GM21737 (cell line): ENCODE measurements around the gene ARL4A.

Experiments
- ATAC-seq: cut with Tn5 transposase; IDR thresholded peaks from one replicate; pipeline ENCODE4 v1.9.1; 2021; ENCODE audit warnings: mild to moderate bottlenecking, moderate library complexity; ENCODE audit not compliant: unreplicated experiment

The ARL4A gene

DNA sequence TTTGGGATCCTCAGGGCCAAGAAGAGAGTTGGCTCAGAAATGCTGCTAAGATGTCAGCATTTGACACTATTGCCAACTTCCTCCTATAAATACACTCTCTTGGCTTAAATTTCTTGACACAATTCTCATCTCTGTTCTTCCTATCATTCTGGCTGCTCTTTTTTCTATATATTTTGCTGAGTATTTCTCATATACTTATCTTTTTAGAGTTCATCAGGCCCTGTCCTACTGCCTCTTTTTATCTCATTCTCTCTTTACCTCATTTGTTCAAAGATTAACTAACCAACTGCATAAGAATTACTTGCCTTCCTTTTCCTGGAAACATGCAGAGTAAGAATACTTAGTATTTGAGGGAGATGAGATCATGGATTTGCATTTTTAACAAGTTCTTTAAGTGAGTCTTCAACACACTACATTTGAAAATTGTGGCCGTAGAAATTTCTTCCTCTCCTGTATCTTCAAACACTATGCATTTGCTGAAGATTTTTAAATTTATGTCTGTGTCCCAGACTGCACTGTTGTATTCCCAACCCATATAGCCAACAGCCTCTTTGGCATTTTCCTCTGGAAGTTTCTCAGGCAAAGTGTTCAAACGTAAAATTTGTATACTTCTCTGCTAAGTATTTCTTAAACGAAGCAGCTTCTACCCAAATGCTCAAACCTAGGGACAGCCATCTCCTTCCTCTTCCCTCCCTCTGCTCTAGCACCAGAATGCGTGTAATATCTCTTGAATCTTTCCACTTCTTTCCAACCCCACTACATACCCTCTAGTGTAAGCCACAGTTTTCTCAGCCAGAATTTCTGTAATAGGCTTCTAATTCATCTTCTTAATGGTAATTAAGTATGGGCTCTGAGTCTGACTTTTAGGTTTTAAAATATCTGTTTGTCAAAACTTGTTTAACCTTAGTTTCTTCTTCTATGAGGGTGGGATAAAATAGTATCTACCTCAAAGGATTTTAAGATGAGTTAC is 35.5 kb downstream of the ARL4A start:
- no peak for ATAC-seq

DNA sequence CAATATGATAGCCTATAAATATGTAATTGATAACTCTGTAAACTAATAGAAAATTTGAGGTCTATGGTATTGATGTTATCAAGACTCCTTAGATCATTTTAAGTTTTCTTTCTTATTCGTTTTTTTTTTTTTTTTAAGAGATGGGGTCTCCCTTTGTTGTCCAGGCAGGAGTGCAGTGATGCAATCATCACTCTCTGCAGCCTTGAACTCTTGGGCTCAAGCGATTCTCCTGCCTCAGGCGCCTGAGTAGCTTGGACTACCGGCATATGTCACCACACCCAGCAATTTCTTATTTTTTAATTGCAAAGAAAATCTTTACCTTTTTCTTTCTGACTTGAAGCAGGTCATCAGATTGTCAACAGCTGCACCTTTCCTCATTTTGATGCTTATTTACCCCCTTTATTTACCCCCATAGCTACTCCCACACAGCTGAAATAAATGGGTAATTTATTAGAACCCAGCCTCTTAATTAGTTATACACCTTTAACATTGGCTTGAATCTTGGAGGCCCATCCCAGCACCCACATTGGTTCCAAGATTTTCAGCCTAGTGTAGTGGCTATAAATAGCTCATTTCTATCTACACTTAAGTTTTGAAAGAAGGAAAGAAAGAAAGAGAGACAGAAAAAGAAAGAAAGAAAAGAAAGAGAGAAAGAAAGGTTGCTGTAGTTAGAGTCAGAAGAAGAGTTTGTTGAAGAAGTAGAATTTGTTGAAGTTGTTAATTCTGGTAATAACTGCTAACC is 38.3 kb downstream of the ARL4A start:
- ATAC-seq: no peak

DNA sequence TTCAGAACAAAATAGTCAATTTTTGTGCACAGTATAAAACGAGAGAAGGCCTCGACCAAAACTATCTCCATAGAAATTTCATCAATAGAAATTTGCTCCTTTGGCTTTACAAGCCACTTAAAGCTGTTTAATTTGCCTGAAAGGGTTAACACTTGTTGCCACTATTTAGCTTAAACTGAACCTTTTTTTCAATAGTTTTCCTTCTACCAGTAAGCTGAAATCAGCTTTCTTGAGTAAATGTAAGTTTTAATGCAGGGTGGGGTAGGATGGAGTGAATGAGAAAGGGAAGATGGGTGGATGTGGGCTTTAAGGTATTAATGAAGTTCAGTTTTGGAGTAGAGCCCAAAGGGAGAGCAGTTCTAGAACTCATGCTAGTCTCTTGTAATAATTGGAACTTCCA is 39.5 kb downstream of the ARL4A start:
- no peak for ATAC-seq

DNA sequence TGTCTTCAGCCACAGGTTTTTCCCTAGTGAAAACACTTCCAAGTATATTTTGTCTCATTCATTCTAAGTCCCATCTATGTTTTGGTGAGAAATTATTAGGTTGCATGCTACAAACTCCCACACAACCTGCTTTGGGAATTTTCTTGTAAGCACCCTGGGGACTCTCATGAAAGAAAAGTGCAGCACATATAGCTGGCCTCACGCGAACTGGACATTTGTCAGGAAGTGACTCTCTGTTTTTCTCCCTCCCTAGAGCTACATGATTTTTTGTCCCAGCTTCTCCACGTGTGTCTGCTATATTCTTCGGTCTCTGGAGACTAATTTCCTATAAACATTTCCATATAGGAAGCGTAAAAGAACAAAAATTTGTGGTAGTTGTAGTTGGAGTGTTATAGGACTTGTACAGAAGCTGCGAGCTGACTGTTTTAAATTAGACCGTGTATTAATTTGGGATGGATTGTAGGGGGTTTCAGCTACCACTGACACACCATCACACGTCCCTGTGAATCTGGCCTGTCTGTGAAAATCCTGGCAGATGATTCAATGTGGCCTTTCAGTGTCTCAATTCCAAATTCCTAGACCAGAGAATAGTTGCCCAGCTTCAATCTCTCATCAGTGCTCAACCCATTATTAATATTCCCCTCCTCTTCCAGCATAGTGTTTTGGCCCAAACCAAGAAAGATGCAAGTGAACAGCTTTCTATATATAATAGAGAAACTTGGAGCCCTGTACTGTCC is 40.2 kb downstream of the ARL4A start:
- ATAC-seq: no peak

- no peak for ATAC-seq
These were observed 40.7 kb downstream of the ARL4A start for GRCh38 chr7:12728192-12728538.

DNA sequence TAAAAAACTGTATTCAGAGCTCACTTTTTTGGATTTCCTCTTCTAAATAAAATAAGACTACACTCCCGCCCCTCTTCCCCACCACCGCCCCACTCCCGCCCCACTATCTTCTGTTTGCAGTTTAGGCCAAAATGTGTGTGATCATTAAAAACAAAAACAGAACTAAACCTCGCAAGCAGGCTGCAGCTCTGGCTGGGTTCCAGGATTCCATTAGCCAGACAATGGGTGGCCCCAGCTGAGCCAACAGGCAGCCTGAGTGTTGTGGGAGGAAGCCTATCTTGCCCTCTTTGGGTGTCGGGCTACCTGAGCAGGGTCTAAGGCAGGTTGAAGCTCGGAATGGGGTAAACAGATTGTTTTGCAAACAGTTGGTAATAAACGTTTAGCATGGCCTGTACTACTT is 41.7 kb downstream of the ARL4A start:
- no peak for ATAC-seq

DNA sequence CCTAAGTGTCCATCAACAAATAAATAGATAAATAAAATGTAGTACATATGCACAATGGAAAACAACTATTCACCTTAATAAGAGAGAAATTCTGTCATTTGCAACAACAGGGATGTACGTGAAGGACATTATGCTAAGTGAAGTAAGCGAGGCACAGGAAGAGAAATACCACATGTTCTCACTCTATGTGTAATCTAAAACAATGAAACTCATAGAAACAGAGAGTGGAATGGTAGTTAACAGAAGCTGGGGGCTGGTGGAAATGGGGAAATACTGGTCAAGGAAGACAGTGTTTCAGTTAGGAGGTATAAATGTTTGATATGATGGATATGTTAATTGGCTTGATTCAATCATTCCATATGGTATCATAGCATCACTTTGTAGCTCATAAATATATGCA is 43.1 kb downstream of the ARL4A start:
- no peak for ATAC-seq

DNA sequence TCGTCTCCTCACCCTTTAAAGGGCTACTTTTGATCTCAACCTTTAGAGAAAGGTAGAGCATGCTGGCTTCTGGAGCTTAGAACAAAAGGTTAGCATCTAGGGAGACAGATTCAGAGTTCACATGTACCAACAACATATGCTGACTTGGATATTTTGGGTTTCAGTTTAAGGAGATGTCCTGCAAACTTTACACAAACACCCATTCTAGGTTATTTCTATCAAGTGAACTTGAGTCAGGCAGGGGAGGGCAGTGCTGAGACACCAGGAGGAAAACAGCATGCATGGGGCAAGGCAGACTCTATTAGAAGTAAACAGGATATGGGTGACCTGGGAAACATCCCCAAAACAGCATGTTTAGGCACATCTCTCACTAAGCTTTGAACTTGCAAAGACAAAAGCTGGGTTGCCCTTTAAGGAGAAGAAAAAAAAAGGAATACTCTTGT is 43.8 kb downstream of the ARL4A start:
- no peak for ATAC-seq

GRCh38 chr7:12731775-12732174 is 44.3 kb downstream of the ARL4A start:
- no peak for ATAC-seq

DNA sequence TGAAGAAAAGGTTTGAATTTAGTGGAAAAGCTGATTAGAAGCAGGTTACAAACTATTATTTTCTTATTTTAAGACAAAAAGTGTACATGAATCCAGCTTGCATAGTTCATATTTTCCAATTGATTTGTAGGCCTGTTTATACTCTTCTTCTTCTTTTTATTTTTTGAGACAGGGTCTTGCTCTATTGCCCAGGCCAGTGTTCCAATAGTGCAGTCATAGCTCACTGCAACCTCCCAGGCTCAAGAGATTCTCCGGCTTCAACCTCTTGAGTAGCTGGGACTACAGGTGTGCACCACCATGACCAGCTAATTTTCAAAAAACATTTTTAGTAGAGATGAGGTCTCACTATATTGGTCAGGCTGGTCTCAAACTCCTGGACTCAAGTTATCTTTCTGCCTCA is 45.0 kb downstream of the ARL4A start:
- ATAC-seq: no peak

DNA sequence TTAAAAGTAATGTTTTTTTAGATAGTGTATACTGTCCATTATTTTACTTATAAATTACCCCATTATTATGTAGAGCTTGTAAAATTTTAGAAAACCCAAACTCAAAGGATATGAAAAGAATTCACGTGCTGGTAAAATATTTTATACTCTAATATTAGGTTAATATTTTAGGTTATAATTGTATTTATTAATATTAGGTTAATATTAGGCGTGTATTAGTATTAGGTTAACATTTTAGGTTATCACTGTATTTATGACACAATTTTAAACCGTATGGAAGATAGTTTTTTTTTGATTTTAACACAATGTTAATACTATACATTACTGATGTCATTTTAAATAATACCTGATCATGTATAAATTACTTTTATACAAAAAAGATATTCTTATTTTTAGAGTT is 48.5 kb downstream of the ARL4A start:
- no peak for ATAC-seq

GRCh38 chr7:12737373-12737772 is 49.9 kb downstream of the ARL4A start:
- ATAC-seq: no peak

- no peak for ATAC-seq
These were observed 50.4 kb downstream of the ARL4A start for GRCh38 chr7:12737836-12738235.

DNA sequence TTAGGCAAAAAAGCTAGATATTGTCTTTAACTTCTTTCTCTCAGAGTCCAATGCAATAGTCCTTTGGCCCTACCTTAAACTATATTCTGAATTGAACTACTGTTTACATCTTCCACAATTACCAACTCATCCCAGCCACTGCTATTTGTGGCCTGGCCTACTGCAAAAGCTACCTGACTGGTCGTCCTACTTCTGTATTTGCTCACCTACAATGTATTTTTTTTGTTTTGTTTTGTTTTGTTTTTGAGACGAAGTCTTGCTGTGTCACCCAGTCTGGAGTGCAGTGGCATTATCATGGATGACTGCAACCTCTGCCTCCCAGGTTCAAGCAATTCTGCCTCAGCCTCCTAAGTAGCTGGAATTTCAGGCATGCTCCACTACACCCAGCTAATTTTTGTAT is 51.2 kb downstream of the ARL4A start:
- ATAC-seq: no peak
